Measurements from ENCODE around the gene ZBED6. TPM values are rescaled to one million over a fixed set of nuclear protein-coding genes. Genes with fewer than 3 reads are reported as not detected.
A peak's percentile ranks its signal among the peaks of the same experiment; 100 is the strongest.
"Not testable (repeated sequence)": the region's sequence is repeated elsewhere in the genome, so short reads cannot be mapped to it uniquely, and the experiment has no call there.

ZBED6 gene
- total RNA-seq, 2 donors from 2014 or later = 21.9 to 33.9 TPM

GRCh38 chr1:203756036-203756435, 39.4 kb upstream of the ZBED6 start:
- Histone ChIP-seq H3K9me3 (no peaks in the 10 kb centered on the region), H3K4me3 (no peak overlapping the region), H3K27me3 (no peaks in the 10 kb centered on the region), H3K36me3 (no peaks in the 10 kb centered on the region), H3K4me1 (no peaks in the 10 kb centered on the region), H3K27ac (no peak overlapping the region), H3K9ac (ENCODE audit: low read depth in 2 of 2, low read length in 2 of 2) (no peak overlapping the region)
- intact Hi-C loops (cut with DNase I) = no loop called here
- no peak for DNase-seq
- no peak for TF ChIP-seq CTCF (IDR thresholded peaks at IDR 0.05)

- H3K4me3 ChIP-seq; intact Hi-C loops (cut with DNase I); H3K27me3 ChIP-seq; H3K27ac ChIP-seq; H3K9ac ChIP-seq (ENCODE audit: low read depth in 2 of 2, low read length in 2 of 2); H3K36me3 ChIP-seq; DNase-seq; H3K4me1 ChIP-seq; H3K9me3 ChIP-seq: not testable (repeated sequence)
These were observed 36.7 kb upstream of the ZBED6 start for GRCh38 chr1:203758749-203759148.

- Histone ChIP-seq H3K9ac (ENCODE audit: low read depth in 2 of 2, low read length in 2 of 2) (no peak overlapping the region), H3K9me3 (no peaks in the 10 kb centered on the region), H3K27me3 (no peaks in the 10 kb centered on the region), H3K4me3 (no peak overlapping the region), H3K36me3 (no peaks in the 10 kb centered on the region), H3K27ac (no peak overlapping the region), H3K4me1 (no peaks in the 10 kb centered on the region)
- intact Hi-C loops (cut with DNase I) = no loop called here
- TF ChIP-seq CTCF (IDR thresholded peaks at IDR 0.05) = no peak
- DNase-seq = no peak
These were observed 34.9 kb upstream of the ZBED6 start for GRCh38 chr1:203760506-203760905.

- H3K27me3 ChIP-seq; H3K4me1 ChIP-seq; H3K9me3 ChIP-seq; H3K36me3 ChIP-seq; H3K4me3 ChIP-seq; H3K9ac ChIP-seq (ENCODE audit: low read depth in 2 of 2, low read length in 2 of 2); H3K27ac ChIP-seq; intact Hi-C loops (cut with DNase I); DNase-seq: not testable (repeated sequence)
These were observed 33.5 kb upstream of the ZBED6 start for GRCh38 chr1:203761958-203762357.

GRCh38 chr1:203763505-203763904, 31.9 kb upstream of the ZBED6 start:
- Histone ChIP-seq H3K9ac (ENCODE audit: low read depth in 2 of 2, low read length in 2 of 2) (no peak overlapping the region), H3K4me1 (no peaks in the 10 kb centered on the region), H3K27ac (no peak overlapping the region), H3K27me3 (no peaks in the 10 kb centered on the region), H3K4me3 (no peak overlapping the region), H3K36me3 (no peaks in the 10 kb centered on the region), H3K9me3 (no peaks in the 10 kb centered on the region)
- TF ChIP-seq CTCF (IDR thresholded peaks at IDR 0.05) = no peak
- intact Hi-C loops (cut with DNase I) = no loop called here
- no peak for DNase-seq

DNA sequence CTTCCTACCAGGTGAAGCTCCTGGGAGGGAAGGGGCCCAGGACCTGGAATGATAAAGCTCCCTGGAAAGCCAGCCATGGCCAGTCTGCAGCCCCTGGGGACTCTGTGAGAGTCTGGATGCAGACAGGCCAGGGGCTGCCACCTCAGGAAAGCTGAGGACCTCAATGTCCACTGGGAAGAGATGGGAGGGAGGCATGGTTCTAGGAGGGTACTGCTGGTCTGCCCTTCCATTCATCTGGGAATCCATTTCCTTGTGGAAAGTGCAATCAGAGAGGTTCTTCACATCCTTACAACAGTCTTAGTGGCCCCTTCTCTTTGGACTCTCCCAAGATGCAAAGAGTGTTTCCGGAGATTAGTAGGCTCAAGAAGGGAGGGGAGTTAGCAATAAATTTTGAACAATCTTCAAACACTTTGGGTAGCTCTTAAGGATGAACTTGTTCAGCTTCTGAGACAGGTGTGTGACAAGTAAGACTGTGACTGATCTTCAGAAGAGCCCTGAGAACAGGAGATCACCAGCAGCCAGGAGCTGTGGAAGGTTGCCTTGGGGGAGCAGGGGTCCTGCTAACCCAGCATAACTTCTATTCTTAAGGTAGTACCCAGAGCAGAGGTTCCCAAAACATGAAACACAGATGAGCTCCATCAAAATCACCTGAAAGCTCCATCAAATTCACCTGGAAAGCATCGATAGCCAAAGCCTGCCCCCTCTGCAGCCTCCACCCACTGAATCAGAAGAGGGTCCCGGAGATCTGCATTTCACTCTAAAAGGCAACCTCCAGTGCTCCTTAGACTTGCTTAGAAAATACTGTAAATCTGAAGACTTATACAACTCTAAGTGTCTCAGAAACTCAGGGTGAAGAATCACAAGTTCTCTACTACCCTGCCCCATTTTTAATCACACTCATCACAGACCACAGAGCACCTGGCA, 31.1 kb upstream of the ZBED6 start:
- no peak for DNase-seq
- Histone ChIP-seq H3K9ac (ENCODE audit: low read depth in 2 of 2, low read length in 2 of 2) (no peak overlapping the region), H3K9me3 (no peaks in the 10 kb centered on the region), H3K27me3 (no peaks in the 10 kb centered on the region), H3K4me3 (no peak overlapping the region), H3K36me3 (no peaks in the 10 kb centered on the region), H3K27ac (peak overlapping the region; percentile 30), H3K4me1 (no peaks in the 10 kb centered on the region)
- intact Hi-C loops (cut with DNase I) = no loop called here
- TF ChIP-seq CTCF (IDR thresholded peaks at IDR 0.05) = no peak
